SK-N-SH treated with all-trans-retinoic acid at 6 μM for 48 hours (cell line): Measurements from ENCODE around the gene PCDH9.

Experiments used
- ATAC-seq: fragments of 200-7000 bp; cut with Tn5 transposase; 3 replicates; pipeline ENCODE4 v1.9.1; 2020; ENCODE audit warnings: mild to moderate bottlenecking, moderate library complexity
- ARNTL ChIP-seq: fragments of 450-650 bp; formaldehyde crosslinking; IDR thresholded peaks from 2 replicates; pipeline ENCODE4 v1.5.0; 2020; ENCODE audit warnings: low read depth, mild to moderate bottlenecking, moderate library complexity, borderline replicate concordance
- BACH2 ChIP-seq: fragments of 250-450 bp; sonication (Bioruptor Pico); IDR thresholded peaks from 2 replicates; pipeline ENCODE4 v1.9.0; 2021; ENCODE audit warnings: mild to moderate bottlenecking, borderline replicate concordance
- CSDC2 ChIP-seq: fragments of 250-450 bp; sonication (Bioruptor Pico); IDR thresholded peaks from 2 replicates; pipeline ENCODE4 v1.5.0; 2020; ENCODE audit warnings: mild to moderate bottlenecking, moderate library complexity
- ESRRG ChIP-seq: fragments of 250-450 bp; sonication (Bioruptor Pico); IDR thresholded peaks from 2 replicates; pipeline ENCODE4 v1.6.1; 2021; ENCODE audit warnings: mild to moderate bottlenecking
- GLIS3 ChIP-seq: fragments of 250-450 bp; sonication (Bioruptor Pico); IDR thresholded peaks from 2 replicates; pipeline ENCODE4 v1.5.0; 2020; ENCODE audit warnings: mild to moderate bottlenecking, moderate library complexity
- ISL1 ChIP-seq: fragments of 250-450 bp; sonication (Bioruptor Pico); IDR thresholded peaks from 2 replicates; pipeline ENCODE4 v2.1.2; 2022; ENCODE audit warnings: mild to moderate bottlenecking, moderate library complexity
- OSR1 ChIP-seq: fragments of 250-450 bp; sonication (Bioruptor Pico); IDR thresholded peaks from 2 replicates; pipeline ENCODE4 v1.8.0; 2022; ENCODE audit warnings: moderate library complexity, mild to moderate bottlenecking, inconsistent platforms
- PPARA ChIP-seq: fragments of 250-450 bp; sonication (Bioruptor Pico); IDR thresholded peaks from 2 replicates; pipeline ENCODE4 v1.5.0; 2020; ENCODE audit warnings: mild to moderate bottlenecking, borderline replicate concordance
- RARB ChIP-seq: fragments of 250-450 bp; sonication (Bioruptor Pico); IDR thresholded peaks from 2 replicates; pipeline ENCODE4 v1.8.0; 2021; ENCODE audit warnings: mild to moderate bottlenecking, moderate library complexity
- SNAI2 ChIP-seq: fragments of 250-450 bp; sonication (Bioruptor Pico); IDR thresholded peaks from 2 replicates; pipeline ENCODE4 v1.5.0; 2020; ENCODE audit warnings: mild to moderate bottlenecking, moderate library complexity
- TCF4 ChIP-seq: fragments of 250-450 bp; sonication (Bioruptor Pico); IDR thresholded peaks from 2 replicates; pipeline ENCODE4 v1.8.0; 2021; ENCODE audit warnings: mild to moderate bottlenecking, moderate library complexity, borderline replicate concordance
- TOX ChIP-seq: fragments of 250-450 bp; sonication (Bioruptor Pico); IDR thresholded peaks from 2 replicates; pipeline ENCODE4 v1.8.0; 2021; ENCODE audit warnings: mild to moderate bottlenecking, moderate library complexity, borderline replicate concordance
- ZC3H10 ChIP-seq: fragments of 250-450 bp; sonication (Bioruptor Pico); IDR thresholded peaks from 2 replicates; pipeline ENCODE4 v1.5.1; 2021; ENCODE audit warnings: mild to moderate bottlenecking, moderate library complexity
- ZFP3 ChIP-seq: fragments of 250-450 bp; sonication (Bioruptor Pico); IDR thresholded peaks from 2 replicates; pipeline ENCODE4 v1.5.0; 2020; ENCODE audit warnings: mild to moderate bottlenecking, moderate library complexity
- ZFP30 ChIP-seq: fragments of 450-650 bp; formaldehyde crosslinking; IDR thresholded peaks from 2 replicates; pipeline ENCODE4 v1.5.0; 2022; ENCODE audit warnings: mild to moderate bottlenecking, moderate library complexity
- ZNF70 ChIP-seq: fragments of 450-650 bp; formaldehyde crosslinking; IDR thresholded peaks from 2 replicates; pipeline ENCODE4 v1.5.0; 2020; ENCODE audit warnings: mild to moderate bottlenecking, moderate library complexity
- ZNF8 ChIP-seq: fragments of 450-650 bp; formaldehyde crosslinking; IDR thresholded peaks from 2 replicates; pipeline ENCODE4 v1.5.0; 2020; ENCODE audit warnings: mild to moderate bottlenecking, moderate library complexity
- TF ChIP-seq, protein P1 (sequence below): fragments of 250-450 bp; sonication (Bioruptor Pico); IDR thresholded peaks from 2 replicates; pipeline ENCODE4 v1.8.0; 2020; ENCODE audit warnings: mild to moderate bottlenecking, moderate library complexity, borderline replicate concordance
- TF ChIP-seq, protein P2 (sequence below): fragments of 250-450 bp; sonication (Bioruptor Pico); IDR thresholded peaks from 2 replicates; pipeline ENCODE4 v1.5.1; 2021; ENCODE audit warnings: mild to moderate bottlenecking, moderate library complexity
- TF ChIP-seq, protein P3 (sequence below): fragments of 250-450 bp; sonication (Bioruptor Pico); IDR thresholded peaks from 2 replicates; pipeline ENCODE4 v1.5.1; 2020; ENCODE audit warnings: low read depth, mild to moderate bottlenecking, moderate library complexity
- TF ChIP-seq, protein P4 (sequence below): fragments of 250-450 bp; sonication (Bioruptor Pico); IDR thresholded peaks from 2 replicates; pipeline ENCODE4 v1.8.0; 2021; ENCODE audit warnings: low read depth, mild to moderate bottlenecking, moderate library complexity, borderline replicate concordance

Gene PCDH9

GRCh38 chr13:66915596-66916185 is 314.4 kb downstream of the PCDH9 start:
- ATAC-seq, result peak; percentile 76
- TF ChIP-seq ZNF70, result no peak
- no peak for TF ChIP-seq CSDC2 (CRISPR knock-in tag)
- TF ChIP-seq TCF4, result no peak
- no peak for TF ChIP-seq TOX (CRISPR knock-in tag)
- no peak for TF ChIP-seq BACH2 (CRISPR knock-in tag)
- TF ChIP-seq ESRRG (CRISPR knock-in tag), result no peak

GRCh38 chr13:66914155-66914554 is 316.0 kb downstream of the PCDH9 start:
- no peak for ATAC-seq

DNA sequence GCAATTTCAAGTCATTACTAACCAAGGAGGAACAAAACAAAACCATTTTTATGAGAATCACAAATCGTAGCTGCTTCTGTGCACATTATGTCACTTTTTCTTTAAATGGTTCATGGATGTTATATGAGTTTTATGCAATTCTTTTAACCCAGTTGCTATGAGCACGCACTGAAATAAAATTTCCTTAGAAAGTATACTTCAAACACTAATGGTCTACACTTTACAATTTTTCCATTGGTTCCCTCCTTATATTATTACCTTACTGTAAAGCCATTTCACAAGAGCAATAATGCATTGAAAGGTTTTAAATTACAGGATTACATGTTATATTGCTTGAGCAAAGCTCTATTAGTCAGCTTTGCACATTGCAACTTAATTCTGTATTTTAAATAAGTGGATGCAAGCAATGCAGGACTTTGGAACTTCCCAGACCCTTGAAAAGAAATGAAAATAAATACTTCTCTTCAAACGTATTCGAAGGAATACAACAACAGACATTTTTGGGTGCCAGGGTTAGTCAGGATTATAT is 318.7 kb downstream of the PCDH9 start:
- no peak for TF ChIP-seq ZNF70
- TF ChIP-seq CSDC2 (CRISPR knock-in tag), result no peak
- TF ChIP-seq, protein P1, sequence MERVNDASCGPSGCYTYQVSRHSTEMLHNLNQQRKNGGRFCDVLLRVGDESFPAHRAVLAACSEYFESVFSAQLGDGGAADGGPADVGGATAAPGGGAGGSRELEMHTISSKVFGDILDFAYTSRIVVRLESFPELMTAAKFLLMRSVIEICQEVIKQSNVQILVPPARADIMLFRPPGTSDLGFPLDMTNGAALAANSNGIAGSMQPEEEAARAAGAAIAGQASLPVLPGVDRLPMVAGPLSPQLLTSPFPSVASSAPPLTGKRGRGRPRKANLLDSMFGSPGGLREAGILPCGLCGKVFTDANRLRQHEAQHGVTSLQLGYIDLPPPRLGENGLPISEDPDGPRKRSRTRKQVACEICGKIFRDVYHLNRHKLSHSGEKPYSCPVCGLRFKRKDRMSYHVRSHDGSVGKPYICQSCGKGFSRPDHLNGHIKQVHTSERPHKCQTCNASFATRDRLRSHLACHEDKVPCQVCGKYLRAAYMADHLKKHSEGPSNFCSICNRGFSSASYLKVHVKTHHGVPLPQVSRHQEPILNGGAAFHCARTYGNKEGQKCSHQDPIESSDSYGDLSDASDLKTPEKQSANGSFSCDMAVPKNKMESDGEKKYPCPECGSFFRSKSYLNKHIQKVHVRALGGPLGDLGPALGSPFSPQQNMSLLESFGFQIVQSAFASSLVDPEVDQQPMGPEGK (CRISPR knock-in tag), result no peak
- no peak for TF ChIP-seq ZFP30
- TF ChIP-seq BACH2 (CRISPR knock-in tag), result no peak
- no peak for TF ChIP-seq PPARA (CRISPR knock-in tag)
- TF ChIP-seq, protein P2, sequence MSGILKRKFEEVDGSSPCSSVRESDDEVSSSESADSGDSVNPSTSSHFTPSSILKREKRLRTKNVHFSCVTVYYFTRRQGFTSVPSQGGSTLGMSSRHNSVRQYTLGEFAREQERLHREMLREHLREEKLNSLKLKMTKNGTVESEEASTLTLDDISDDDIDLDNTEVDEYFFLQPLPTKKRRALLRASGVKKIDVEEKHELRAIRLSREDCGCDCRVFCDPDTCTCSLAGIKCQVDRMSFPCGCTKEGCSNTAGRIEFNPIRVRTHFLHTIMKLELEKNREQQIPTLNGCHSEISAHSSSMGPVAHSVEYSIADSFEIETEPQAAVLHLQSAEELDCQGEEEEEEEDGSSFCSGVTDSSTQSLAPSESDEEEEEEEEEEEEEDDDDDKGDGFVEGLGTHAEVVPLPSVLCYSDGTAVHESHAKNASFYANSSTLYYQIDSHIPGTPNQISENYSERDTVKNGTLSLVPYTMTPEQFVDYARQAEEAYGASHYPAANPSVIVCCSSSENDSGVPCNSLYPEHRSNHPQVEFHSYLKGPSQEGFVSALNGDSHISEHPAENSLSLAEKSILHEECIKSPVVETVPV (CRISPR knock-in tag), result no peak
- no peak for TF ChIP-seq ISL1 (CRISPR knock-in tag)
- no peak for TF ChIP-seq GLIS3 (CRISPR knock-in tag)
- TF ChIP-seq, protein P3, sequence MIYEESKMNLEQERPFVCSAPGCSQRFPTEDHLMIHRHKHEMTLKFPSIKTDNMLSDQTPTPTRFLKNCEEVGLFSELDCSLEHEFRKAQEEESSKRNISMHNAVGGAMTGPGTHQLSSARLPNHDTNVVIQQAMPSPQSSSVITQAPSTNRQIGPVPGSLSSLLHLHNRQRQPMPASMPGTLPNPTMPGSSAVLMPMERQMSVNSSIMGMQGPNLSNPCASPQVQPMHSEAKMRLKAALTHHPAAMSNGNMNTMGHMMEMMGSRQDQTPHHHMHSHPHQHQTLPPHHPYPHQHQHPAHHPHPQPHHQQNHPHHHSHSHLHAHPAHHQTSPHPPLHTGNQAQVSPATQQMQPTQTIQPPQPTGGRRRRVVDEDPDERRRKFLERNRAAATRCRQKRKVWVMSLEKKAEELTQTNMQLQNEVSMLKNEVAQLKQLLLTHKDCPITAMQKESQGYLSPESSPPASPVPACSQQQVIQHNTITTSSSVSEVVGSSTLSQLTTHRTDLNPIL (CRISPR knock-in tag), result no peak
- no peak for TF ChIP-seq RARB (CRISPR knock-in tag)
- TF ChIP-seq ZFP3 (CRISPR knock-in tag), result no peak
- no peak for TF ChIP-seq ZNF8 (CRISPR knock-in tag)
- no peak for TF ChIP-seq TOX (CRISPR knock-in tag)
- TF ChIP-seq ESRRG (CRISPR knock-in tag), result no peak
- no peak for TF ChIP-seq ARNTL (CRISPR knock-in tag)
- TF ChIP-seq SNAI2 (CRISPR knock-in tag), result no peak
- no peak for TF ChIP-seq TCF4
- ATAC-seq, result no peak

More at GRCh38 chr13:66914155-66914554, 316.0 kb downstream of the PCDH9 start:
- no peak for TF ChIP-seq PPARA (CRISPR knock-in tag)
- no peak for TF ChIP-seq ZFP3 (CRISPR knock-in tag)
- TF ChIP-seq, protein P3 (CRISPR knock-in tag), result no peak
- no peak for TF ChIP-seq TOX (CRISPR knock-in tag)
- no peak for TF ChIP-seq CSDC2 (CRISPR knock-in tag)
- no peak for TF ChIP-seq OSR1

GRCh38 chr13:66899955-66900354 is 330.2 kb downstream of the PCDH9 start:
- no peak for TF ChIP-seq ZC3H10 (CRISPR knock-in tag)
- TF ChIP-seq ARNTL (CRISPR knock-in tag), result no peak
- no peak for TF ChIP-seq SNAI2 (CRISPR knock-in tag)
- no peak for TF ChIP-seq GLIS3 (CRISPR knock-in tag)
- peak; percentile 66; the same call in 1 of the 2 replicates for TF ChIP-seq TCF4
- no peak for TF ChIP-seq ZFP30
- TF ChIP-seq ZFP3 (CRISPR knock-in tag), result no peak
- TF ChIP-seq, protein P4, sequence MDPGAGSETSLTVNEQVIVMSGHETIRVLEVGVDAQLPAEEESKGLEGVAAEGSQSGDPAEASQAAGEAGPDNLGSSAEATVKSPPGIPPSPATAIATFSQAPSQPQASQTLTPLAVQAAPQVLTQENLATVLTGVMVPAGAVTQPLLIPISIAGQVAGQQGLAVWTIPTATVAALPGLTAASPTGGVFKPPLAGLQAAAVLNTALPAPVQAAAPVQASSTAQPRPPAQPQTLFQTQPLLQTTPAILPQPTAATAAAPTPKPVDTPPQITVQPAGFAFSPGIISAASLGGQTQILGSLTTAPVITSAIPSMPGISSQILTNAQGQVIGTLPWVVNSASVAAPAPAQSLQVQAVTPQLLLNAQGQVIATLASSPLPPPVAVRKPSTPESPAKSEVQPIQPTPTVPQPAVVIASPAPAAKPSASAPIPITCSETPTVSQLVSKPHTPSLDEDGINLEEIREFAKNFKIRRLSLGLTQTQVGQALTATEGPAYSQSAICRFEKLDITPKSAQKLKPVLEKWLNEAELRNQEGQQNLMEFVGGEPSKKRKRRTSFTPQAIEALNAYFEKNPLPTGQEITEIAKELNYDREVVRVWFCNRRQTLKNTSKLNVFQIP (CRISPR knock-in tag), result no peak
- ATAC-seq, result peak; percentile 63
